Dendritic cell treated with granulocyte-macrophage colony-stimulating factor and Interleukin-4, amounts not matched to agents 40 ng/mL and 50 ng/mL, for 4 days (primary cell): ENCODE measurements around the gene DOLPP1.

Experiments
- H3K27ac Mint-ChIP-seq: one replicate; pipeline ENCODE4 v1.8.0; 2022; ENCODE audit warnings: mild to moderate bottlenecking, mixed read lengths
- H3K27me3 Mint-ChIP-seq: one replicate; pipeline ENCODE4 v1.8.0; 2022; ENCODE audit warnings: mild to moderate bottlenecking, mixed read lengths
- H3K36me3 Mint-ChIP-seq: one replicate; pipeline ENCODE4 v1.8.0; 2022; ENCODE audit warnings: low read depth, mixed read lengths
- H3K4me1 Mint-ChIP-seq: one replicate; pipeline ENCODE4 v1.8.0; 2022; ENCODE audit warnings: low read depth, mixed read lengths
- H3K4me3 Mint-ChIP-seq: one replicate; pipeline ENCODE4 v1.8.0; 2022; ENCODE audit warnings: mild to moderate bottlenecking, moderate library complexity, mixed read lengths
- H3K9me3 Mint-ChIP-seq: one replicate; pipeline ENCODE4 v1.8.0; 2022; ENCODE audit warnings: mixed read lengths
- intact Hi-C: fragments of 100-400 bp; cut with micrococcal nuclease; formaldehyde crosslinking; loops from one replicate; pipeline ENCODE4 v1.15.0; 2022

The DOLPP1 gene

DNA sequence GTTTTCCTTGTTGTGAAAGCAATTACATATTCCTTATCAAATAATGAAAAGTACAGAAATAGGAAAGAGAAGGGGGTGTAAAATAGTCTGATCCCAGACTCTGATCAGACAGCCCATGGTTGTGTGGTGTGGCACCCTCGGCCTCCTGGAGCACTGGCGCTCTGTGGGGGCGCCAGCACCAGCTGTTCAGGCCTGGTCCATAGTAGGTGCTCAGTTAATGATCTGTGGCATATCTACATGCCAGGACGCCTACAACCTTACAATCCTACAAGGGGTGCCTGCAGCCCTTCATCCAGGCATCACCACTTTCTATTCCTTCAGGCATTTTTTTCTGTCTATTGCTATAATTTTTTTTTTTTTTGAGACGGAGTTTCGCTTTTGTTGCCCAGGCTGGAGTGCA lies 27.9 kb upstream of the DOLPP1 start:
- Mint-ChIP-seq H3K9me3 (no peaks in the 10 kb centered on the region), H3K27me3 (no peaks in the 10 kb centered on the region), H3K4me3 (no peak overlapping the region), H3K4me1 (peaks cover 3% of the 10 kb centered on the region), H3K36me3 (peaks cover 80% of the 10 kb centered on the region), H3K27ac (no peak overlapping the region)
- intact Hi-C loops, result no loop called here

DNA sequence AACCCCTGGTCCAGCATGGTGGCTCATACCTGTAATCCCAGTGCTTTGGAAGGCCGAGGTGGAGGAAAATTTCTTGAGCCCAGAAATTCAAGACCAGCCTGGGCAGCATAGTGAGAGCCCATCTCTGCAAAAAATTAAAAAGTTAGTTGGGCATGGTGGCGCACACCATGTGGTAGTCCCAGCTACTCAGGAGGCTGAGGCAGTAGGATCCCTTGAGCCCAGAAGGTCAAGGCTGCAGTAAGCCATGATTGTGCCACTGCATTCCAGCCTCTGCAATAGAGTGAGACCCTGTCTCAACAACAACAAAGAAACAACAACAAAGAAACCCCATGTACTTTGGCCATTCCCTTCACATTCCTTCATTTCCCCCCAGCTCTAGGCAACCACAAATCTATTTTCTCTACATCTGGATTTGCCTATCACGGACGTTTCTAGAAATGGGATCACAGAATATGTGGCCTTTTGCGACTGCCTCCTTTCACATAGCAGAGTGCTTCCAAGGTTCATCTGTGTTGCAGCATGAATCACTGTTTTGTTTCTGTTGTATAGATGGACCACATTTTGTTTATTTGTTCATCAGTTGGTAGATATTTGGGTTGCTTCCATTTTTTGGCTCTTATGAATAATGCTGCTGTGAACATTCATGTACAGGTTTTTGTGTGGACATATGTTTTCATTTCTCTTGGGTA lies 26.6 kb upstream of the DOLPP1 start:
- no peak overlapping the region for H3K4me3 Mint-ChIP-seq
- no peaks in the 10 kb centered on the region for H3K9me3 Mint-ChIP-seq
- H3K4me1 Mint-ChIP-seq, result peaks cover 14% of the 10 kb centered on the region
- peaks cover 76% of the 10 kb centered on the region for H3K36me3 Mint-ChIP-seq
- H3K27me3 Mint-ChIP-seq, result no peaks in the 10 kb centered on the region
- intact Hi-C loops, result no loop called here
- no peak overlapping the region for H3K27ac Mint-ChIP-seq

DNA sequence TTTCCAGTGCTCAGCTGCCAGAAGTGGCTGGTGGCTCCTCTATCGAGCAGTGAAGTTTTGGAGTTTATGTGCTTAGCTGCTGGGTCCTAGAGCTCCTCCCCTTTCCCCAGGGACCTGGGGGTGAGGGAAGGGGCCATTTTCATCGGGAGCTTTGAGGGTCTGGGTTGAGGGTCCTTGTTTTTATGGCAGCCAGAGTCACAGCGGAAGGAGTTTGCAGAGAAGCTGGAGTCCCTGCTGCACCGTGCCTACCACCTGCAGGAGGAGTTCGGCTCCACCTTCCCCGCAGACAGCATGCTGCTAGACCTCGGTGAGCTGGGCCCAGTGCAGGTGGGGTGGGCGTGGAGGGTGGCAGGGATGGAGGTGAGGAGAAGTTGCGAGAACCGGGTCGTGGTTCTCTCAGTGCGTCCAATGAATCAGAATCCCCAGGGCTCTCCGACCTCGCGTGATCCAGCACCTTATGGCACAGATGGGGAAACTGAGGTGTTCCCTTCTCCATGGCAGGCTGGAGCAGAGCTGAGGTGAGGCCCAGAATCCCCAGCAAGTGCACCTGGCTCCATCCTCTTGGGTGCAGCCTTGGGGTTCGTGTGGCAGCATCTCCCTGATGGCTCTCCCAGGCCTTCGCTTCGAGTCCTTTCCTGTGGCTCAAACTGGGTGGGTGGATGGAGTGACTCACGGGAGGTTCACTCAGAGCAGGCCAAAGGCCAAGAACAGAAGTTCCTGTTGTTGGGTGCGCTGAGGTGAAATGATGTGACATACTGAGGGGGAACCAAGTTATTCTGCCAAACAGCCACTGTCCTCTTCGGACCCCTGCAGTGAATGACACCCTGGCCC lies 21.7 kb upstream of the DOLPP1 start:
- no peaks in the 10 kb centered on the region for H3K9me3 Mint-ChIP-seq
- no peak overlapping the region for H3K4me3 Mint-ChIP-seq
- H3K27me3 Mint-ChIP-seq, result no peaks in the 10 kb centered on the region
- peaks cover 21% of the 10 kb centered on the region for H3K4me1 Mint-ChIP-seq
- H3K27ac Mint-ChIP-seq, result no peak overlapping the region
- H3K36me3 Mint-ChIP-seq, result peaks cover 77% of the 10 kb centered on the region
- intact Hi-C loops, result no loop called here

DNA sequence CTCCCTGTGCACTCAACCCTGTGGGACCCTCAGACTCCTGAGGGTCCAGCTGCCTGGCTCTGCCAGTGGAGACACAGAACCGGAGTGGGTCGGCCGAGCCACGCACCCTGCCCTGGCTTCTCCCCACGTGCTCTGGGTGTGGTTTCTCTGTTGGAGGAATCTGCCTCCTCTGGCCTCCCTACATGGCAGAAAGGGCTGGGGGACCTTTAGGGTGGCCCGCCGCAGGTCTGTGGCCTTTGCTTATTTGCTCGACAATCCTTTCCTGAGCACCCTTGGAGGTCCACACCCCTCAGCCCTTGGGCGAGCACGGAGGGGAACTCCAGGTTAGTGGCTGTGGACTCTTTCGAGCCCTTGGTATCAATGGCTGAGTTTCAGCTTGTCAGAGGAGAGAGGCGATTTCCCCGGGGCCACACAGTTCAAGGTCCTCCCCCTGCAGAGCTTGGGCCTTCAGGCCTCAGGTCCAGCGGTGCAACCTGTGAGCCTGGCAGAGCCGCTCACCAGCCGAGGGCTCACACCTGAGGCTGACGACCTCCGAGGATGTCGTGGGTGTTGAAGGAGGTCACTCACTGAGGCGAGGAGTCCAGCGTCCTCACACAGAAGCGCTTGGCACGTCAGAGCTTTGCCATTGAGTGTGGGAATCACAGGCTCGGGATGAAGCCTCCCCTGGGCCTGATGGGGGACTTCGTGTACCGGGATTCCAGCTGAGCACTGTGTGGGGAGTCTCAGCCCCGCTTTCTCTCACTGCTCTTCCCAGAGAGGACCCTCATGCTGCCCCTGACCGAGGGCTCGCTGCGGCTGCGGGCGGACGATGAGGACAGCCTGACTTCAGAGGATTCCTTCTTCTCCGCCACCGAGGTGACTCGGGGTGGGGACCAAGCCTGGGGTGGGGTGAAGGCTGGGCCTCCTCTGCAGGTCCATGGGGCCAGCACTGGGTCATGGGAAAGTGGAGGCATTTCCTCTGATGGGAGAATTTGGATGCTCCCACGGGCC lies 20.8 kb upstream of the DOLPP1 start:
- no peak overlapping the region for H3K27ac Mint-ChIP-seq
- H3K27me3 Mint-ChIP-seq, result no peaks in the 10 kb centered on the region
- H3K9me3 Mint-ChIP-seq, result no peaks in the 10 kb centered on the region
- H3K4me3 Mint-ChIP-seq, result no peak overlapping the region
- H3K4me1 Mint-ChIP-seq, result peaks cover 21% of the 10 kb centered on the region
- peaks cover 77% of the 10 kb centered on the region for H3K36me3 Mint-ChIP-seq
- intact Hi-C loops, result no loop called here

DNA sequence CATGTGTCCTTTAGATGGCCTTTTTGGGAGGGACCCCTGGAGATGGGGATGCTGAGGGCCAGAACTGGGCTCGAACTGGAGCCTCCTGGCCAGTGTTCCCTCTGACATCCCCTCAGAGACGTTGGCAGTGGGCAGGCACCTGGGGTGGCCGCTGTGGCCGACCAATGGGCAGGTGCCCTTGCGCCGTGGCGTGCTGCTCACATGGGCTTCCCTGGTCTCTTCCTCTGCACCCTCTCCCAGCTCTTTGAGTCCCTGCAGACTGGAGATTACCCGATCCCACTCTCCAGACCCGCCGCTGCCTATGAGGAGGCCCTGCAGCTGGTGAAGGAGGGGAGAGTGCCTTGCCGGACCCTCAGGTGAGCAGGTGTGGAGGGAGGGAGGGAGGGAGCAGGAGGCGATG lies 19.9 kb upstream of the DOLPP1 start:
- Mint-ChIP-seq H3K4me3 (no peak overlapping the region), H3K9me3 (no peaks in the 10 kb centered on the region), H3K27me3 (no peaks in the 10 kb centered on the region), H3K27ac (no peak overlapping the region), H3K4me1 (peaks cover 21% of the 10 kb centered on the region), H3K36me3 (peaks cover 81% of the 10 kb centered on the region)
- intact Hi-C loops, result no loop called here

DNA sequence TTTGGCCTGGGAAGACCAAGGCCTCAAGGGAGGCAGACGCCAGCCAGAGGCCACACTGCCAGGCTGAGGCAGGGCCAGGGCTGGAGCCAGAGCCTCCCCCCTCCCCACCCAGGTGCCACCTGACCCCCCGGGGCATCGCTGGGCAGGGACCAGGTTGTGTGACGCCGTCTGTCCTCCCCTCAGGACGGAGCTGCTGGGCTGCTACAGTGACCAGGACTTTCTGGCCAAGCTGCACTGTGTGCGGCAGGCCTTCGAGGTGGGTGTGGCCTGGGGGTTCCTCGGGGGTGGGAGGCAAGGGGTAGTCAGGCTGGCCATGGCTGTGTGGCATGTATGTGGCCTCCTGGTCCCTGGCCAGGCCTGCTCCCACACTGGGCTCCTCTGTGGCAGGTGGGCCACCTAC lies 17.9 kb upstream of the DOLPP1 start:
- H3K27ac Mint-ChIP-seq, result no peak overlapping the region
- H3K4me3 Mint-ChIP-seq, result no peak overlapping the region
- intact Hi-C loops, result no loop called here
- peaks cover 92% of the 10 kb centered on the region for H3K36me3 Mint-ChIP-seq
- no peaks in the 10 kb centered on the region for H3K9me3 Mint-ChIP-seq
- H3K4me1 Mint-ChIP-seq, result peaks cover 20% of the 10 kb centered on the region
- H3K27me3 Mint-ChIP-seq, result no peaks in the 10 kb centered on the region

DNA sequence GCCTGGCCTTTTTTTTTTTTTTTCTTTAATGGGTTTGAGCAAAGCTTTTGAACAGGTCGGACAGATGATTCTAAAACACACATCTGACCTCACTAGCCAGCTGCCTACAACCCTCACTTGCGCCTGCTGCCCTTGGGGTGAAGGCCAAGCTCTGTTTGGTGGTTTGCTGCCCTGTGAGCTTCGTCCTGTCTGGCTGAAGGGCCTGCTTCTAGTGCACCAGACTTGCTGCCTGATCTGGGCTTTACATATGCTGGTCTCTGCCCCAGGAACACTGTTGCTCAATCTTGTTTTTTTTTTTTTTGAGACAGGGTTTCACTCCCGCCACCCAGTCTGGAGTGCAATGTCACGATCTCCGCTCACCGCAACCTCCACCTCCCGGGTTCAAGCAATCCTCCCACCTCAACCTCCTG lies 16.4 kb upstream of the DOLPP1 start:
- Mint-ChIP-seq H3K36me3 (peaks cover 91% of the 10 kb centered on the region), H3K4me3 (no peak overlapping the region), H3K27ac (no peak overlapping the region), H3K9me3 (no peaks in the 10 kb centered on the region), H3K4me1 (peaks cover 21% of the 10 kb centered on the region), H3K27me3 (no peaks in the 10 kb centered on the region)
- intact Hi-C loops, result no loop called here

DNA sequence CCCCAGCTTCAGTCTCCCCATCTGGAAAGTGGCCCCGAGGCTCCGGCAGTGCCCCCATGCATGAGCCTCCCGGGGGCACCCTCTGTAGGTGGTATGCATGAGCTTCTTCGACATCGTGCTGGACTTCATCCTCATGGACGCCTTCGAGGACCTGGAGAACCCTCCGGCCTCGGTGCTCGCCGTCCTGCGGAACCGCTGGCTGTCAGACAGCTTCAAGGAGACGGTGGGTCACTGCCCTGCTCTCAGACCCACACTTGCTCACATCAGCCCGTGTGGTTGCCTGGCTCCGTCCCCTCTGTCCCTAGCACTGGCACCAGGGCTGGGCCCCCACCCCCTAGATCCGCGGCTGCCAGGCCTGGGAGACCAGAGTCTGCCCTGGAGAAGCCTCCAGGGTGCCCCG lies 12.8 kb upstream of the DOLPP1 start:
- H3K36me3 Mint-ChIP-seq, result peaks cover 83% of the 10 kb centered on the region
- H3K27me3 Mint-ChIP-seq, result no peaks in the 10 kb centered on the region
- intact Hi-C loops, result no loop called here
- H3K9me3 Mint-ChIP-seq, result no peaks in the 10 kb centered on the region
- H3K27ac Mint-ChIP-seq, result peak overlapping the region; percentile 86
- H3K4me3 Mint-ChIP-seq, result no peak overlapping the region
- H3K4me1 Mint-ChIP-seq, result peaks cover 22% of the 10 kb centered on the region

DNA sequence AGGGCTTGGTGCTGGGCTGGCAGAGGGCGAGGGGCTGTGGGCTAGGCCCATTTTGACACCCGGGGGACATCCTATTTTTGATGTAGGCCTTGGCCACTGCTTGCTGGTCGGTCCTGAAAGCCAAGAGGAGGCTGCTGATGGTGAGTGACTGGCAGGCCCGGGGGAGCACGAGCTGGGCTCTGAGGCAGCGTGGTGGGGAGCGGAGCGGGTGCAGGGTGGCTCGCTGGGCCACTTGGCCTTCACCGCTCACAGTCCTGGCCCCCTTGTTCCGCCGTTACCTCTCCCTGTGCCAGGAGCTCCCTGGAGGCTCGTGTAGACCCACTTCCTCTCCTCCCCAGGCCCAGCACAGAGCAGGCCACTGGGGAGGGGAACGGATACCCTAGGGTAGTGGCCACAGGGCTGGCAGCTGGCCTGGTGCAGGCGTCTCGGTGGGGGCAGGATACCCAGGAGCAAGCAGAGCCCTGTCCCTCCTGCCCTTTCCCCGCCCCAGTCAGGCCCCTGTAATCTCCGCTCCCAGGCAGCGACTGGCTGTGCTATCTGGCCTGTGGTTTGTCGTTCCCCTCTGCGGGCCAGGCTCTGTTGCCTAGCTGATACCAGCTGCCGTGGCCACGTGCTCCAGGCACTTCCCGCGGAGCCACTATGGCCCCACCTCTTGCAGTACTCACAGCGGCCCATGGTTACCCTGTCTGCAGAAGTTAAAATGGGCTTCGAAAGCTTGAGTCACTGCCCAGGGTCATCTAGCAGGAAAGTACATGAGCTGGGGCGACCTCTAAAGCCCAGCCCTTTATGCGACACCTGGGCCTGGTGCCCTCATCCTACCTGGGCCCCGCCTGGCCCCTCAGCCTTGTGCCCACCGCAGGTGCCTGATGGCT lies 11.7 kb upstream of the DOLPP1 start:
- Mint-ChIP-seq H3K27me3 (no peaks in the 10 kb centered on the region), H3K36me3 (peaks cover 72% of the 10 kb centered on the region)
- intact Hi-C loops, result loop anchor here (1.0 kb wide), 1 partner anchor 11 kb away; no protein-coding TSS in a partner anchor

DNA sequence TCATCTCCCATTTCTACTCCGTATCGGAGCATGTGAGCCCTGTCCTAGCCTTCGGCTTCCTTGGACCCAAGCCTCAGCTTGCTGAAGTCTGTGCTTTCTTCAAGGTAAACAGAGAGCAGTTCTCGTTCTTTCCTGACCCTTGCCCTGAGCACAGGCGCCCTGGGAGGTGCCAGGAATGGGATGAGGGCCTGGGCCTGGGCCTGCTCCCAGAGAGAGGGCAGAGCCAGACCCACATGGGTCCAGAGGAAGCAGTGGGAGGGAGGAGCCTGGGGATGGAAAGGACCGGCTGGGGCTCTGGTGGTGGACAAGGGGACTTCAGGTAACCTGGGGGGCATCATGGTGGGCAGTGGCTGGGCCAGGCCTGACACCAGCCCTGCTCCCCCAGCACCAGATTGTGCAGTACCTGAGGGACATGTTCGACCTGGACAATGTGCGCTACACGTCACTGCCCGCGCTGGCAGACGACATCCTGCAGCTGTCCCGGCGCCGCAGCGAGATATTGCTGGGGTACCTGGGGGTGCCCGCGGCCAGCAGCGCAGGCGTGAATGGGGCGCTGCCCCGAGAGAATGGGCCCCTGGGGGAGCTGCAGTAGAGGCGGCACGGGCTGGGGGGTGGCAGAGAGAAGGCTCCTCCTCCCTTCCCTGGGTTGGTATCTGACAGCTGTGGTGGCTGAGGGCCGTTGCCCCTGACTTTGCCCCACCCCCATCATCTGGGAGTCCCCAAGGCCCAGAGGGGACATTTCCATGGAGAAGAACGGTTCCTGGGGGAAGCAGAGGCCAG lies 10.9 kb upstream of the DOLPP1 start:
- Mint-ChIP-seq H3K9me3 (no peaks in the 10 kb centered on the region), H3K4me3 (no peak overlapping the region), H3K4me1 (peaks cover 22% of the 10 kb centered on the region), H3K36me3 (peaks cover 64% of the 10 kb centered on the region), H3K27me3 (no peaks in the 10 kb centered on the region), H3K27ac (peak overlapping the region; percentile 86)
- intact Hi-C loops, result loop anchor here (1.0 kb wide), 1 partner anchor 10 kb away; no protein-coding TSS in a partner anchor

More for the DNA sequence above, 11.7 kb upstream of the DOLPP1 start:
- Mint-ChIP-seq H3K27ac (peak overlapping the region; percentile 86), H3K9me3 (no peaks in the 10 kb centered on the region), H3K4me3 (peak overlapping the region; percentile 44), H3K4me1 (peaks cover 22% of the 10 kb centered on the region)

DNA sequence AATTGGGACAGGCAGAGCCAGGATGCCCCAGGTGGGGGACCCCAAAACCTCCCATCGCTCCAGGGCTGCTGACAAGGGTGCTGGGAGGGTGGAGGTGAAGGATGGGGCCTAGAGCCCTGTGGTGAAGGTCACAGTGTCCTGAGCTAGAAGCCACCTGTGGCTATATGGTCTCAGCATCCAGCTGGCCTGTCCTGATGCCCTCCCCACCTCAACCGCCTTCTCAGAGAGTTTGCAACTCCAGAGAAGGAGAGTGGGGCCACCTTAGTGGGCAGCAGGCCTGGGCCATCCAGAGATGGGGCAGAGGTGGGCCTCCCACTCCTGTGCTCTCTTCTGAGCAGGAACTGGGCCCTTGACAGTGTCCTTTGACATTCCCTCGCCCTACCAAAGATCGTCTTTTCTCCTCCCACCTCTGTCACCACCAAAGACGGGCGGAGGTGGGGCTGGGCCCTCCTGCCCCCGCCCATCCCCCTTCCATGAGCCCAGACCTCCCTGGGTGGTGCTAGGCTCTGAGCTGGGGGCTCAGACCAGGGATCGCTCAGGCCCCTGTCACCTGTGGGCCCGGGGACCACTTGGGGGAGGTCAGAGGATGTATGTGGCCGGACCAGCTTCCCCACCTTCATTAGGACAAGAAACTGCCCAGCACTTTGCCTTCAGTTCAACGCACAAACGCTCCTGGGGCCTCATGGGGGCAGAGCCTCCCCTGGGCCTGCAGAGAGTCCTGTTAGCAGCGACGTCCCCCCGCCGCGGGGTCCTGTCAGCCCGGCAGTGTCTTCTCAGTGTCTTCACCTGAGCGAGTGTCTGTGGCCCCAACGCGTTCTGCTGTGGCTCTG lies 10.0 kb upstream of the DOLPP1 start:
- peak overlapping the region; percentile 86 for H3K27ac Mint-ChIP-seq
- no peak overlapping the region for H3K4me3 Mint-ChIP-seq
- no peaks in the 10 kb centered on the region for H3K9me3 Mint-ChIP-seq
- H3K4me1 Mint-ChIP-seq, result peaks cover 22% of the 10 kb centered on the region
- H3K36me3 Mint-ChIP-seq, result peaks cover 55% of the 10 kb centered on the region
- intact Hi-C loops, result no loop called here
- no peaks in the 10 kb centered on the region for H3K27me3 Mint-ChIP-seq
